WTC11 (cell line): ENCODE measurements around the gene NR1I2. TPM values are rescaled to one million over a fixed set of nuclear protein-coding genes. Genes with fewer than 3 reads are reported as not detected.

Source experiments
- ATAC-seq: fragments of 200-7000 bp; cut with Tn5 transposase; 2 replicates; pipeline ENCODE4 v1.10.0; 2021; ENCODE audit warnings: mild to moderate bottlenecking, moderate library complexity
- CTCF ChIA-PET: fragments of 300-600 bp; sonication (Branson Sonifier 250); formaldehyde crosslinking; loops from one replicate; lab custom pipeline; 2021; ENCODE audit warnings: antibody characterized with exemption; lab: Charles Lee
- POLR2A ChIA-PET: fragments of 350-600 bp; sonication (Branson Sonifier 250); formaldehyde crosslinking; loops from one replicate; lab custom pipeline; 2021; ENCODE audit warnings: antibody characterized with exemption; lab: Charles Lee
- DNase-seq: peaks from one replicate; pipeline ENCODE4 v3.0.0; 2021; ENCODE audit warnings: low spot score
- H3K27ac Mint-ChIP-seq: 2 replicates; pipeline ENCODE4 v1.8.0; 2021; ENCODE audit warnings: mixed read lengths
- H3K27me3 Mint-ChIP-seq: 2 replicates; pipeline ENCODE4 v1.8.0; 2021; ENCODE audit warnings: low read depth, mild to moderate bottlenecking, moderate library complexity, mixed read lengths
- H3K36me3 Mint-ChIP-seq: 2 replicates; pipeline ENCODE4 v1.8.0; 2021; ENCODE audit warnings: mixed read lengths
- H3K4me1 Mint-ChIP-seq: 2 replicates; pipeline ENCODE4 v1.8.0; 2022; ENCODE audit warnings: mixed read lengths
- H3K4me3 Mint-ChIP-seq: 2 replicates; pipeline ENCODE4 v1.8.0; 2021; ENCODE audit warnings: mild to moderate bottlenecking, moderate library complexity, mixed read lengths
- H3K9me3 Mint-ChIP-seq: 2 replicates; pipeline ENCODE4 v1.8.0; 2021; ENCODE audit warnings: mixed read lengths
- ELF4 ChIP-seq: sonication (generic); formaldehyde crosslinking; IDR thresholded peaks from 2 replicates; pipeline ENCODE4 v1.8.1; 2022; ENCODE audit warnings: low read depth, mild to moderate bottlenecking, moderate library complexity, missing genetic modification reagents
- JAZF1 ChIP-seq: fragments of 250-450 bp; sonication (Bioruptor Pico); IDR thresholded peaks from 2 replicates; pipeline ENCODE4 v1.9.0; 2021; ENCODE audit warnings: moderate library complexity, mild to moderate bottlenecking, inconsistent platforms
- MXD4 ChIP-seq: fragments of 250-450 bp; sonication (Bioruptor Pico); IDR thresholded peaks from 2 replicates; pipeline ENCODE4 v1.8.0; 2021; ENCODE audit warnings: mild to moderate bottlenecking, moderate library complexity, borderline replicate concordance
- NFATC4 ChIP-seq: fragments of 250-450 bp; sonication (Bioruptor Pico); IDR thresholded peaks from 2 replicates; pipeline ENCODE4 v1.9.0; 2021; ENCODE audit warnings: mild to moderate bottlenecking
- OVOL2 ChIP-seq: fragments of 250-450 bp; sonication (Bioruptor Pico); IDR thresholded peaks from 2 replicates; pipeline ENCODE4 v1.9.0; 2021; ENCODE audit warnings: mild to moderate bottlenecking, borderline replicate concordance
- PRDM15 ChIP-seq: sonication (generic); formaldehyde crosslinking; IDR thresholded peaks from 2 replicates; pipeline ENCODE4 v1.8.0; 2022; ENCODE audit warnings: missing genetic modification reagents
- RORB ChIP-seq: fragments of 250-450 bp; sonication (Bioruptor Pico); IDR thresholded peaks from 2 replicates; pipeline ENCODE4 v1.9.0; 2021; ENCODE audit warnings: mild to moderate bottlenecking
- SMAD3 ChIP-seq: sonication (generic); formaldehyde crosslinking; IDR thresholded peaks from 2 replicates; pipeline ENCODE4 v1.8.0; 2022; ENCODE audit warnings: missing genetic modification reagents, mild to moderate bottlenecking, borderline replicate concordance
- ZNF121 ChIP-seq: sonication (generic); formaldehyde crosslinking; IDR thresholded peaks from 2 replicates; pipeline ENCODE4 v1.8.0; 2023; ENCODE audit warnings: missing genetic modification reagents
- ZNF232 ChIP-seq: sonication (generic); formaldehyde crosslinking; IDR thresholded peaks from 2 replicates; pipeline ENCODE4 v1.8.0; 2022; ENCODE audit warnings: mild to moderate bottlenecking, missing genetic modification reagents
- ZNF423 ChIP-seq: fragments of 250-450 bp; sonication (Bioruptor Pico); IDR thresholded peaks from 2 replicates; pipeline ENCODE4 v2.1.2; 2022; ENCODE audit warnings: mild to moderate bottlenecking, moderate library complexity
- total RNA-seq: library from RNA; stranded (reverse); gene quantifications from 3 replicates; pipeline ENCODE4 v1.2.3, GENCODE V29; 2021
- TF ChIP-seq, protein P1 (sequence below): sonication (generic); formaldehyde crosslinking; conservative IDR thresholded peaks from 2 replicates; pipeline ENCODE4 v1.8.1; 2023; ENCODE audit warnings: mild to moderate bottlenecking, low read depth, missing genetic modification reagents, moderate library complexity
- TF ChIP-seq, protein P2 (sequence below): sonication (generic); formaldehyde crosslinking; IDR thresholded peaks from 2 replicates; pipeline ENCODE4 v1.8.1; 2022; ENCODE audit warnings: low read depth, missing genetic modification reagents, borderline replicate concordance
- TF ChIP-seq, protein P3 (sequence below): sonication (generic); formaldehyde crosslinking; IDR thresholded peaks from 2 replicates; pipeline ENCODE4 v1.8.1; 2023; ENCODE audit warnings: mild to moderate bottlenecking, missing genetic modification reagents, moderate library complexity

Gene NR1I2
- total RNA-seq, 1 experiment from 2014 or later, result 1.7 TPM

GRCh38 chr3:119765239-119765638 lies 16.7 kb upstream of the NR1I2 start:
- Mint-ChIP-seq H3K27ac (no peak overlapping the region), H3K27me3 (peaks cover 5% of the 10 kb centered on the region), H3K36me3 (no peaks in the 10 kb centered on the region), H3K4me1 (no peaks in the 10 kb centered on the region), H3K4me3 (no peak overlapping the region), H3K9me3 (peaks cover 13% of the 10 kb centered on the region)
- no peak for TF ChIP-seq OVOL2
- no peak for TF ChIP-seq MXD4 (CRISPR knock-in tag)
- TF ChIP-seq JAZF1, result no peak
- ATAC-seq (no peak), DNase-seq (no peak)
- CTCF ChIA-PET, result interaction anchor here (1.4 kb wide), 1 partner anchor 22 kb away, joined by 6 read pairs; no protein-coding TSS in a partner anchor
- POLR2A ChIA-PET, result no interaction called here

DNA sequence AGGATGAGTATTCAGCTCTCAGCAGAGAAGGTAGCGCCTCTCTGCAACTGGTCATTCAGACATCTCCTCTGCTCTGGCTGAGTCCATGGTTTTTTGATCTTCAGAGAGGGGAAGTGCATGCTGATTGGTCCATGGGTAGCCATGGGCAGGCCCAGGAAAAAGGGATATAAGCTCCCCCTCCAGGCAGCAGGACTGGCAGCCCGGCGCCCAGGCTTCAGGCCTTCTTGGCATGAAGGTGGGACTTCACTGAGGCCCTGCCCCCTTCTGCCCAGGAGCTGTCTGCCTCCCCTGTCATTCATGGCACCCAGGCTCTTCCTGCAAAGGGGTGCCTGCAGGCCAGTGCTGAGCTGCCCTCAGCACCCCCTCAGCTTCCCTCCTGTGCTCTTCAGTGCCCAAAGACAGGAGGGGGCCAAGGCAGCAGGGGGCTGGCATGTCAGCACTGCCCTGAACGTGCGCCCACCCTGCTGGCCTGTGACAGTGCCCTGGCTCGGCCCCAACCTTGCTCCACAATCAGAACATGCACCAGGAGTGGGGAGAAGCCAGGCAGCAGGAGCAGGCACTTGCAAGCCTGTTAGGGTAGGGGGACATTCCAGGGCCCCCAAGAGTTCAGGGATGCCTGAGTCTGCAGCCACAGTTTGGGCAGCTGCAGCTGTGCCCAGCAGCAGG lies 13.8 kb upstream of the NR1I2 start:
- no peak overlapping the region for H3K4me3 Mint-ChIP-seq
- peaks cover 5% of the 10 kb centered on the region; the same call in 1 of the 2 replicates for H3K27me3 Mint-ChIP-seq
- DNase-seq, result no peak
- ATAC-seq, result peak; percentile 48; the same call in 1 of the 2 replicates
- ChIA-PET CTCF (no interaction called here), POLR2A (no interaction called here)
- TF ChIP-seq NFATC4 (CRISPR knock-in tag) (no peak), SMAD3 (CRISPR knock-in tag) (no peak), ZNF121 (no peak), RORB (CRISPR knock-in tag) (no peak), PRDM15 (no peak), JAZF1 (no peak), ZNF232 (CRISPR knock-in tag) (no peak), ELF4 (CRISPR knock-in tag) (no peak), ZNF423 (CRISPR knock-in tag) (no peak)
- TF ChIP-seq, protein P1, sequence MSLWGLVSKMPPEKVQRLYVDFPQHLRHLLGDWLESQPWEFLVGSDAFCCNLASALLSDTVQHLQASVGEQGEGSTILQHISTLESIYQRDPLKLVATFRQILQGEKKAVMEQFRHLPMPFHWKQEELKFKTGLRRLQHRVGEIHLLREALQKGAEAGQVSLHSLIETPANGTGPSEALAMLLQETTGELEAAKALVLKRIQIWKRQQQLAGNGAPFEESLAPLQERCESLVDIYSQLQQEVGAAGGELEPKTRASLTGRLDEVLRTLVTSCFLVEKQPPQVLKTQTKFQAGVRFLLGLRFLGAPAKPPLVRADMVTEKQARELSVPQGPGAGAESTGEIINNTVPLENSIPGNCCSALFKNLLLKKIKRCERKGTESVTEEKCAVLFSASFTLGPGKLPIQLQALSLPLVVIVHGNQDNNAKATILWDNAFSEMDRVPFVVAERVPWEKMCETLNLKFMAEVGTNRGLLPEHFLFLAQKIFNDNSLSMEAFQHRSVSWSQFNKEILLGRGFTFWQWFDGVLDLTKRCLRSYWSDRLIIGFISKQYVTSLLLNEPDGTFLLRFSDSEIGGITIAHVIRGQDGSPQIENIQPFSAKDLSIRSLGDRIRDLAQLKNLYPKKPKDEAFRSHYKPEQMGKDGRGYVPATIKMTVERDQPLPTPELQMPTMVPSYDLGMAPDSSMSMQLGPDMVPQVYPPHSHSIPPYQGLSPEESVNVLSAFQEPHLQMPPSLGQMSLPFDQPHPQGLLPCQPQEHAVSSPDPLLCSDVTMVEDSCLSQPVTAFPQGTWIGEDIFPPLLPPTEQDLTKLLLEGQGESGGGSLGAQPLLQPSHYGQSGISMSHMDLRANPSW (CRISPR knock-in tag), result no peak
- TF ChIP-seq, protein P2, sequence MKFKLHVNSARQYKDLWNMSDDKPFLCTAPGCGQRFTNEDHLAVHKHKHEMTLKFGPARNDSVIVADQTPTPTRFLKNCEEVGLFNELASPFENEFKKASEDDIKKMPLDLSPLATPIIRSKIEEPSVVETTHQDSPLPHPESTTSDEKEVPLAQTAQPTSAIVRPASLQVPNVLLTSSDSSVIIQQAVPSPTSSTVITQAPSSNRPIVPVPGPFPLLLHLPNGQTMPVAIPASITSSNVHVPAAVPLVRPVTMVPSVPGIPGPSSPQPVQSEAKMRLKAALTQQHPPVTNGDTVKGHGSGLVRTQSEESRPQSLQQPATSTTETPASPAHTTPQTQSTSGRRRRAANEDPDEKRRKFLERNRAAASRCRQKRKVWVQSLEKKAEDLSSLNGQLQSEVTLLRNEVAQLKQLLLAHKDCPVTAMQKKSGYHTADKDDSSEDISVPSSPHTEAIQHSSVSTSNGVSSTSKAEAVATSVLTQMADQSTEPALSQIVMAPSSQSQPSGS (CRISPR knock-in tag), result no peak
- TF ChIP-seq, protein P3, sequence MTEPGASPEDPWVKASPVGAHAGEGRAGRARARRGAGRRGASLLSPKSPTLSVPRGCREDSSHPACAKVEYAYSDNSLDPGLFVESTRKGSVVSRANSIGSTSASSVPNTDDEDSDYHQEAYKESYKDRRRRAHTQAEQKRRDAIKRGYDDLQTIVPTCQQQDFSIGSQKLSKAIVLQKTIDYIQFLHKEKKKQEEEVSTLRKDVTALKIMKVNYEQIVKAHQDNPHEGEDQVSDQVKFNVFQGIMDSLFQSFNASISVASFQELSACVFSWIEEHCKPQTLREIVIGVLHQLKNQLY (CRISPR knock-in tag), result no peak
- H3K9me3 Mint-ChIP-seq, result 0 out of 2 replicates have a peak, but pooled peaks cover 4% of the 10 kb centered on the region
- no peaks in the 10 kb centered on the region for H3K36me3 Mint-ChIP-seq
- no peaks in the 10 kb centered on the region for H3K4me1 Mint-ChIP-seq
- H3K27ac Mint-ChIP-seq, result no peak overlapping the region
